Non-pigmented ciliary epithelial cell (primary cell): ENCODE measurements around the gene TOR3A.
"Not testable (repeated sequence)": the region's sequence is repeated elsewhere in the genome, so short reads cannot be mapped to it uniquely, and the experiment has no call there.

Experiments
- DNase-seq: peaks from one replicate; pipeline ENCODE4 v3.0.0-alpha.2; 2010; ENCODE audit warnings: low read depth

The TOR3A gene, protein sequence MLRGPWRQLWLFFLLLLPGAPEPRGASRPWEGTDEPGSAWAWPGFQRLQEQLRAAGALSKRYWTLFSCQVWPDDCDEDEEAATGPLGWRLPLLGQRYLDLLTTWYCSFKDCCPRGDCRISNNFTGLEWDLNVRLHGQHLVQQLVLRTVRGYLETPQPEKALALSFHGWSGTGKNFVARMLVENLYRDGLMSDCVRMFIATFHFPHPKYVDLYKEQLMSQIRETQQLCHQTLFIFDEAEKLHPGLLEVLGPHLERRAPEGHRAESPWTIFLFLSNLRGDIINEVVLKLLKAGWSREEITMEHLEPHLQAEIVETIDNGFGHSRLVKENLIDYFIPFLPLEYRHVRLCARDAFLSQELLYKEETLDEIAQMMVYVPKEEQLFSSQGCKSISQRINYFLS

GRCh38 chr1:179081687-179082332 is at the start of gene TOR3A:
TSS of gene TOR3A (plus strand) at chr1:179082070. CDS start at chr1:179082129, 59 bp downstream.
- DNase-seq = peak; percentile 43

GRCh38 chr1:179034720-179035119 is 47.1 kb upstream of the TOR3A start:
- peak; percentile 48 for DNase-seq

DNA sequence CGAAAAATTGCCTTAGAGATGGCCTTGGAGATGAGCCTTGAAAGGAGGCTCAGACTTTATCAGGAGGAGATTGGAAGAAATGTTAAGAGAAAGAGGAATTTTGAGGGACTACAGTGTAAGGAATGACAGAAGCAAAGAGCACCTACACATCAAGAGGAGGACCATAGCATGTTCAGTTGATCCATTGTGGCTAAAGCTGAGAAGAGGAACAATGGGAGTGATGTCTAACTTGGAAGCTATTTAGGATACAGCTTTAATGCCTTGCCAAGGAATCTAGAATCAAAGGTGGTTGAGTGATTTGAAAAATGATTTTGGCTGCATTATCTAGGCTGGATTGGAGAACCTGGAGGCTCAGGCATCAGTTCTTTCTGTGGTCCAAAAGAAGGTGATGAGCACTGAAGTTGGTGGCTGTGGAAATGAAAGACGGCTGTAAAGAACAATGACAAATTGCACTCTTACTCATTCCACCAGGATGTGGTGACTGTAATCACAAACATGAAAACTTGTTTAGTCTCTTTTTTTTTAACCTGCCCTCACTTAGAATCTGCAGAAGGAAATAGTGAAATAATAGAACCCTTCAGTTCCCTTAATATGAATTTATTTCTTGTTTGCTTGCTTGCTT is 44.9 kb upstream of the TOR3A start:
- DNase-seq = no peak

DNA sequence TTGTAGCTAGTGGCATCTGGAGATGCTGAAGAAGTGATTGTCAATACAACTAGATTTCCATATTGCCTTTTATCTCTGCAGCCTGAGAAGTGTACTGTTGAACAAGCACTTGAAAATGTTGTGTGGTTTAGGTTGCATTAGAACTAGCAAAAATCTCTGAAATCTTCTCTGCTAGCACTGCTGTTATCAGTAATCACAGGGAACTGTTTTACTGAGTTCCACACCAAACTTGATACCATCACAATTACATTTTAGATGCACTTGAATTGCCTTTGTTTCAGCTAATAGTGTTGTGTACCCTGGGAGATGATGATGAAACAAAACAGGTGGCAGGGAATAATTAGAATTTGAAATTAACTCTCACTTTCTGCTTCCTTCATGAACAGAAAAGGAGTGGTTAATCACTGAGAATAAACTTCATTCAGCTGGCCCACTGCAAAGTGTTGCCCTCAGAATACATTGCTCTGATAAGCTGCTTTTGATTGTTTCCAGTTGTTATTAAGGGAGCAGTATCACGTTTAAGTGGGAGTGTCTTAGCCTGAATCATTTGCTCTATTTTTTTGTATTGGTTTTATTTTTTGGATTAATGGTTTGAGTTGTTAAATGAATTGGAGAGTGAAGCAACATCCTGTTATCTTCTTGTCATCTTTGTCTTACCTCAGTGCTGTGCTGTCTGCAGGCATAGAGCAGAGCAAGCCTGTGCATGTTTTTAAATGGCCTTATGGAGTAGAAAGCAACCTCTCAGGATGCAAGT is 43.2 kb upstream of the TOR3A start:
- DNase-seq = no peak

DNA sequence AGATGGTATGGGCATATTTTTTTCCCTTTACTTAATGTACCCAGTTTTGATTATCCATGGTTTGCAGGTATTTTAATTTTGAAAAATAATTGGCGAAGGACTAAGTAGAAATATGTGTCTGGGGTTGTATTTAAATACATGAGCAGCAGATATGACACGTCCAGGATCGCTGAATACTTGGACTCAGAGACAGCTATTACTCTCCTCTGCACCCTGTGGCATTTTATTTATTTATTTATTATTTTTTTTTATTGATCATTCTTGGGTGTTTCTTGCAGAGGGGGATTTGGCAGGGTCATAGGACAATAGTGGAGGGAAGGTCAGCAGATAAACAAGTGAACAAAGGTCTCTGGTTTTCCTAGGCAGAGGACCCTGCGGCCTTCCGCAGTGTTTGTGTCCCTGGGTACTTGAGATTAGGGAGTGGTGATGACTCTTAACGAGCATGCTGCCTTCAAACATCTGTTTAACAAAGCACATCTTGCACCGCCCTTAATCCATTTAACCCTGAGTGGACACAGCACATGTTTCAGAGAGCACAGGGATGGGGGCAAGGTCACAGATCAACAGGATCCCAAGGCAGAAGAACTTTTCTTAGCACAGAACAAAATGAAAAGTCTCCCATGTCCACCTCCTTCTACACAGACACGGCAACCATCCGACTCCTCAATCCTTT is 42.2 kb upstream of the TOR3A start:
- not testable (repeated sequence) for DNase-seq

- DNase-seq = not testable (repeated sequence)
These were observed 41.7 kb upstream of the TOR3A start for GRCh38 chr1:179040175-179040551.

DNA sequence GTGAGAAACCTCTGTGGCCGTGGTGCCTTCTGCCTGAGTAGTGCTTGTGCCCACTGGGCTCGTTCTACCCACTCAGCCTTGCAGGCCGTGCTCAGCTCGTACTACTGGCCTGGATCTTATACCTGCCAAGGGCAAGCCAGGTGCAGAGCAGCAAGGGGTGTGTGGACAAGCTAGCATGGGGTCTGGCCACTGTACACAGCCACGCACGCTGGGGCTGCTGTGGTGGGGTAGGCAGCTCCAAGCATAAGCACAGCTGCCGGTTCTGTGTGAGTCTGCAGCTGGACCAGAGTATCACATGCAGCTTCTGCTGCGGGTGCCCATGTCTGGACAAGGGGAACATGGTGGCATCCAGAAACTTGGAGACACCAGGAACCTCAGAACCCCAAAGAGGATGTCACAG is 39.8 kb upstream of the TOR3A start:
- DNase-seq = no peak

GRCh38 chr1:179042700-179043099 is 39.2 kb upstream of the TOR3A start:
- no peak for DNase-seq

- no peak for DNase-seq
These were observed 38.6 kb upstream of the TOR3A start for GRCh38 chr1:179043266-179043665.

- no peak for DNase-seq
These were observed 38.0 kb upstream of the TOR3A start for GRCh38 chr1:179043907-179044306.

GRCh38 chr1:179046808-179047635 is 34.8 kb upstream of the TOR3A start:
- no peak for DNase-seq

GRCh38 chr1:179047636-179047997 is 34.3 kb upstream of the TOR3A start:
- no peak for DNase-seq

DNA sequence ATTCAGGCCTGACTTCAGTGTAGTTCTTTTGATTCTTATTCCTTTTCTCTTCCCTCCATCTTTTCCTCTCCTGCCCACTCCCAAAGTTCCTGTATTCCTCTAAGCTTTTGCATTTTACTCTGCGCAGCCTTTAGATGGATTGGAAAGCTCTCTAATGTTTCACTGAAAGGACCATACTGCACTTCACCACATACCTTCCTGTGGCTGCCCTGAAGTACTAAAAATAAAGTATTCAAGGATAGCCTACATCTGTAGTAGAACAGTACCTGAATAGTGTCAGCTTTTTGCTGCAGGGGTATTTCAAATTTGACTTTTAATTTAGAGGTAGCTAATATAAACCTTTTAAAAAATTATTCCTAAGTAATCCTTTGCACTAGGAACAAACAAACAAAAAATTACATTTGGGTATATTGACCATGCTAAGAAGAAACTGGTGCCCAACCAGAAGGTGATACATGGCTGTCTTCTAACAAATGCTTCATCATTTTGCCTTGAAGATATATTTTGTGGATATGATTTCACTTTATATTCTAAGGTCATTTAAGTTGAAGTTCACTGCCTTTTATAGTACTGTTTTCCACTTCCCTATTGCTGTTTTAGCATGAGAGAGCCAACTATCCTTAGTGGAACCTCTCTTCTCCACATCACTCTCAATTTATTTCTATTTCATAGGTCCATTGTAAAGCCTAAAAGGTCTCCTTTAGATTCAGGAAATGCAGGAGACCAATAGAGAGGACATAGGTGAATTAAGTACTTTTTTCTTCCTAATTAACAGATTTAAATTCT is 33.3 kb upstream of the TOR3A start:
- no peak for DNase-seq

GRCh38 chr1:179052776-179053175 is 29.1 kb upstream of the TOR3A start:
- DNase-seq = no peak

DNA sequence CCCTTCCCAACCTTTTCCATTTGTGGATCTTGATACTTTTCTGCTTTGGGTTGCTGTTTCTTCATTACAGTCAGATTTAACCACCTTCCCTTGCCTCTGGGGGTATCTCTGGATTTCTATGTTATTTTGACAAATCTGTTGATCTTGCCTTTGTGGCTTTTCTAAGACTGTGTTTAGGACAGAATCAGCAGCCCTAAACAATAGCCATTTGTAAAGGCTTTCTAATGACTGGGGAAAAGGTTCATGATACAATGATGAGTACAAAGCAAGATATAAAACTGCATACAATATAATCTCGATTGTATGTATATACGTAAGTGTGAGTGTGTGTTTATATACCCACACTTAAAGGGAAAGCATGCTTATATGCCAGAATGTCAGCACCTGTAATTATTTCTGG is 28.4 kb upstream of the TOR3A start:
- DNase-seq = no peak

- no peak for DNase-seq
These were observed 25.9 kb upstream of the TOR3A start for GRCh38 chr1:179055937-179056336.

DNA sequence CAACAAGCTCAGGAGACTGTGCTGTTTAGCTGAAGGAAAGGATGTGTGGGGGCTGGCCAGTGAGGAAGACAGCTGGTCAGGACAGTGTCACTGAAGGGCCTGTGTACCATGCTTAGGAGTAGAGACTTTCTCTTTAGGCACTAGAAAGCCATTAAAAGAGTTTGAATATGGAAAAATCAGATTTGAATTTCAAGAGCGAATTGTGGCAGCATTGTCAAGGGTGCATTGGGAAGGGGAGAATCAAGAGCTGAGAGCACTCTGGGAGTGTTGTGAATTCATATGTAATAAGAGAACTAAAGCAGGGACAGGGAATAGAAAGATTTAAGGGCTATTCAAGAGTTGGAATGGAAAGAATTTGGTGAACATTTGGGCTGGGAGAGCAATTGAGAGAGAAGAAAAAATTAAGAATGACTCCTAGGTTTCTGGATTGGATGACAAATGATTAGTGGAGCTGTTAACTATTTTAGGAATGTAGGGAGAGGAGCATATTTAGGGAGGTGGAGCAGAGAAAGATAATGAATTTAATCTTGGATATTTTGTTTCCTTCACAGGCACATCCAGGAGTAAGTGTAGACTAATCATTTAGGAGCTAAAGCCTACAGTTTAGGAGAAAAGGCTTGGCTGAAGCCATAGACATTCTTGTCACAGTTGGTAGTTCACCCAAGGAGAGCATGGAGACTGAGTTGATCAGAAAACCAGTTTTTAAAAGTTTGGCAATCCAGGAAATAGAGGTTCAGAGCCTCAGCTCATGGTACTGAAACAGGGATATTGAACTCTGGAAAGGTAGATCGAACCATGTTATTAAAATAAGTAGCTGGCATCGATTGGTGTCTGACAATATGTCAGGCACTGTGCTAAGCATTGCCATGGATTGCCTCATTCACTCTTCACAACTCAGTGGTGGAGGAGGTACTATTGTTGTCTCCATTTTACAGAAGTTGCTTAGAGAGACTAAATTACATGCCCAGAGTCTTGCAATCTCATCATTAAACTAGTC is 23.1 kb upstream of the TOR3A start:
- no peak for DNase-seq

GRCh38 chr1:179061360-179062282 is 20.2 kb upstream of the TOR3A start:
- no peak for DNase-seq
